Measurements from ENCODE around the gene PORCN.

DNA sequence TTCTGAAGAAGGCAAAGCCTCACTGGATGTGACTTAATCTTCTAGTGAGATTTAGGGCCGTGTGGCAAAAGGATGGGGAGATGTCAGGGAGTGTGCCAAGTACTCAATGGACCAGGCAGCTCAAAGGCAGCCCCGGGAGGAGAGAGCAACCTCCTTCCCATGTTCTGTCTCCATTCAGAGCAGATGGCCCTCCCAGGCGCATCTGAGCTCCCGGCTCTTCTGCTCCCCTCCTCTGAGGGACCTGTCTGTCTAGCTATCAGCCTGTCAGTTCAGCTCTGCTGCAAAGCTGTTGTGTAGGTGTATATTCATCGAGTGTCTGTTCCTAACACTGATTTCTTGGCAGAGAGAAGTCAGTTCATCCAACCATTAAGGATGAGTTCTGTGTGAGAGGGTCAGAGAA lies 10.9 kb upstream of the PORCN start:
- TF ChIP-seq CTCF (IDR thresholded peaks at IDR 0.05 in 8 of 11, conservative IDR thresholded peaks at IDR 0.05 in 3 of 11) (no peak), POLR2A (IDR thresholded peaks at IDR 0.05) (no peak), POLR2AphosphoS5 (IDR thresholded peaks at IDR 0.05) (no peak)
